ENCODE results near the gene UCP2. TPM values are rescaled to one million over a fixed set of nuclear protein-coding genes. Genes with fewer than 3 reads are reported as not detected.

Gene UCP2
- total and polyA plus RNA-seq, 10 of the 15 experiments (the other 5 are each of a cell fraction or from before 2014, with no cell fraction given), result 32.9 to 248 (median 154) TPM

DNA sequence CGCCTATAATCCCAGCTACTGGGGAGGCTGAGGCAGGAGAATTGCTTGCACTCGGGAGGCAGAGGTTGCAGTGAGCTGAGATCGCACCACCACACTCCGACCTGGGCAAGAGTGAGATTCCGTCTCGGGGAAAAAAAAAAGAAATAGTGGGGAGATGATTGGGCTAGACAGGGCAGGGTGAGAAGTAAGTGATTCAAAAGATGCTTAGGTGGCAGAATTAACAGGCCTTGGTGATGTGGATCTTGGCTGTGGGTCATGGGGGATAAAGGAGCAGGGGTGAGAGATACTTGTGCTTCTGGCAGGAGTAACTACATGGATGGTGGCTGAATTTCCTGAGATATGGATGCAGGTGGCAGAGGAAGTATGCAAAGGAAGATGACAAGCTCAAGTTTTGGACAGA, 39.4 kb upstream of the UCP2 start:
- Histone ChIP-seq H3K4me2 (ENCODE audit: control insufficient read depth, insufficient read depth) (no peak overlapping the region), H3K4me1 (ENCODE audit: control insufficient read depth, insufficient read depth, low read length) (peaks cover 21% of the 10 kb centered on the region), H3K27me3 (replicated peaks in 1 of 2; ENCODE audit: control insufficient read depth in 2 of 2, insufficient read depth in 2 of 2, low read length in 1 of 2) (no peaks in the 10 kb centered on the region), H4K20me1 (ENCODE audit: control insufficient read depth, insufficient read depth) (no peaks in the 10 kb centered on the region), H3K79me2 (ENCODE audit: control insufficient read depth, insufficient read depth, low read length) (no peaks in the 10 kb centered on the region), H3K9ac (ENCODE audit: control insufficient read depth, insufficient read depth, low read length) (no peak overlapping the region), H3K27ac (ENCODE audit: control insufficient read depth, insufficient read depth) (no peak overlapping the region), H3K9me3 (replicated peaks; ENCODE audit: control insufficient read depth, insufficient read depth, low read length) (no peaks in the 10 kb centered on the region), H3K36me3 (ENCODE audit: control insufficient read depth in 2 of 2, insufficient read depth in 2 of 2, low read length in 1 of 2) (peaks cover 0 to 1% of the 10 kb centered on the region in 2 experiments; a peak in 1 of 4 replicates), H2AFZ (ENCODE audit: control insufficient read depth, low read depth, low read length) (no peak overlapping the region), H3K4me3 (no peak overlapping the region)
- ChIA-PET POLR2A (interaction anchor here (0.9 to 1.2 kb wide), 2 partner anchors 31 to 39 kb away, joined by 3 to 4 read pairs; partner anchors contain the start of gene UCP2), CTCF (no interaction called here), RAD21 (ENCODE audit: unreplicated experiment) (no interaction called here), SMC1A (ENCODE audit: uncharacterized antibody, unreplicated experiment) (interaction anchor here (1.0 to 3.1 kb wide), 2 partner anchors 11 to 31 kb away, joined by 4 to 21 read pairs; no protein-coding TSS in a partner anchor)
- in situ Hi-C loops (cut with MboI), result no loop called here
- no peak for FAIRE-seq
- no TSS peak for BruUV-seq (replicated peaks)
- WGBS (ENCODE audit: insufficient coverage, insufficient replicate concordance, low lambda C conversion rate, missing lambda C conversion rate), result 97% methylated on average over 5 of the region's 6 CpGs
- TF ChIP-seq ASH2L (IDR thresholded peaks at IDR 0.05; ENCODE audit: borderline replicate concordance, low read depth) (no peak), BRCA1 (IDR thresholded peaks at IDR 0.05; ENCODE audit: low read depth, low read length) (no peak), NFYB (IDR thresholded peaks at IDR 0.05; ENCODE audit: insufficient read depth, low read depth, low read length) (no peak), GABPA (IDR thresholded peaks at IDR 0.05; ENCODE audit: low read depth) (no peak)
- TF ChIP-seq, protein P1, sequence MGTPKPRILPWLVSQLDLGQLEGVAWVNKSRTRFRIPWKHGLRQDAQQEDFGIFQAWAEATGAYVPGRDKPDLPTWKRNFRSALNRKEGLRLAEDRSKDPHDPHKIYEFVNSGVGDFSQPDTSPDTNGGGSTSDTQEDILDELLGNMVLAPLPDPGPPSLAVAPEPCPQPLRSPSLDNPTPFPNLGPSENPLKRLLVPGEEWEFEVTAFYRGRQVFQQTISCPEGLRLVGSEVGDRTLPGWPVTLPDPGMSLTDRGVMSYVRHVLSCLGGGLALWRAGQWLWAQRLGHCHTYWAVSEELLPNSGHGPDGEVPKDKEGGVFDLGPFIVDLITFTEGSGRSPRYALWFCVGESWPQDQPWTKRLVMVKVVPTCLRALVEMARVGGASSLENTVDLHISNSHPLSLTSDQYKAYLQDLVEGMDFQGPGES (IDR thresholded peaks at IDR 0.05), result no peak
- TF ChIP-seq, protein P2, sequence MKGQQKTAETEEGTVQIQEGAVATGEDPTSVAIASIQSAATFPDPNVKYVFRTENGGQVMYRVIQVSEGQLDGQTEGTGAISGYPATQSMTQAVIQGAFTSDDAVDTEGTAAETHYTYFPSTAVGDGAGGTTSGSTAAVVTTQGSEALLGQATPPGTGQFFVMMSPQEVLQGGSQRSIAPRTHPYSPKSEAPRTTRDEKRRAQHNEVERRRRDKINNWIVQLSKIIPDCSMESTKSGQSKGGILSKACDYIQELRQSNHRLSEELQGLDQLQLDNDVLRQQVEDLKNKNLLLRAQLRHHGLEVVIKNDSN (IDR thresholded peaks at IDR 0.05; ENCODE audit: borderline replicate concordance, extremely low read length, insufficient read depth, low read depth, low read length), result no peak
- TF ChIP-seq, protein P3, sequence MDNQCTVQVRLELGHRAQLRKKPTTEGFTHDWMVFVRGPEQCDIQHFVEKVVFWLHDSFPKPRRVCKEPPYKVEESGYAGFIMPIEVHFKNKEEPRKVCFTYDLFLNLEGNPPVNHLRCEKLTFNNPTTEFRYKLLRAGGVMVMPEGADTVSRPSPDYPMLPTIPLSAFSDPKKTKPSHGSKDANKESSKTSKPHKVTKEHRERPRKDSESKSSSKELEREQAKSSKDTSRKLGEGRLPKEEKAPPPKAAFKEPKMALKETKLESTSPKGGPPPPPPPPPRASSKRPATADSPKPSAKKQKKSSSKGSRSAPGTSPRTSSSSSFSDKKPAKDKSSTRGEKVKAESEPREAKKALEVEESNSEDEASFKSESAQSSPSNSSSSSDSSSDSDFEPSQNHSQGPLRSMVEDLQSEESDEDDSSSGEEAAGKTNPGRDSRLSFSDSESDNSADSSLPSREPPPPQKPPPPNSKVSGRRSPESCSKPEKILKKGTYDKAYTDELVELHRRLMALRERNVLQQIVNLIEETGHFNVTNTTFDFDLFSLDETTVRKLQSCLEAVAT (IDR thresholded peaks at IDR 0.05), result no peak
- TF ChIP-seq, protein P4, sequence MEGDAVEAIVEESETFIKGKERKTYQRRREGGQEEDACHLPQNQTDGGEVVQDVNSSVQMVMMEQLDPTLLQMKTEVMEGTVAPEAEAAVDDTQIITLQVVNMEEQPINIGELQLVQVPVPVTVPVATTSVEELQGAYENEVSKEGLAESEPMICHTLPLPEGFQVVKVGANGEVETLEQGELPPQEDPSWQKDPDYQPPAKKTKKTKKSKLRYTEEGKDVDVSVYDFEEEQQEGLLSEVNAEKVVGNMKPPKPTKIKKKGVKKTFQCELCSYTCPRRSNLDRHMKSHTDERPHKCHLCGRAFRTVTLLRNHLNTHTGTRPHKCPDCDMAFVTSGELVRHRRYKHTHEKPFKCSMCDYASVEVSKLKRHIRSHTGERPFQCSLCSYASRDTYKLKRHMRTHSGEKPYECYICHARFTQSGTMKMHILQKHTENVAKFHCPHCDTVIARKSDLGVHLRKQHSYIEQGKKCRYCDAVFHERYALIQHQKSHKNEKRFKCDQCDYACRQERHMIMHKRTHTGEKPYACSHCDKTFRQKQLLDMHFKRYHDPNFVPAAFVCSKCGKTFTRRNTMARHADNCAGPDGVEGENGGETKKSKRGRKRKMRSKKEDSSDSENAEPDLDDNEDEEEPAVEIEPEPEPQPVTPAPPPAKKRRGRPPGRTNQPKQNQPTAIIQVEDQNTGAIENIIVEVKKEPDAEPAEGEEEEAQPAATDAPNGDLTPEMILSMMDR (IDR thresholded peaks at IDR 0.05 in 2 of 3, conservative IDR thresholded peaks at IDR 0.05 in 1 of 3; ENCODE audit: control insufficient read depth in 2 of 3, extremely low read depth in 1 of 3, insufficient read depth in 1 of 3, low read depth in 3 of 3, low read length in 3 of 3), result no peak
- TF ChIP-seq, protein P5, sequence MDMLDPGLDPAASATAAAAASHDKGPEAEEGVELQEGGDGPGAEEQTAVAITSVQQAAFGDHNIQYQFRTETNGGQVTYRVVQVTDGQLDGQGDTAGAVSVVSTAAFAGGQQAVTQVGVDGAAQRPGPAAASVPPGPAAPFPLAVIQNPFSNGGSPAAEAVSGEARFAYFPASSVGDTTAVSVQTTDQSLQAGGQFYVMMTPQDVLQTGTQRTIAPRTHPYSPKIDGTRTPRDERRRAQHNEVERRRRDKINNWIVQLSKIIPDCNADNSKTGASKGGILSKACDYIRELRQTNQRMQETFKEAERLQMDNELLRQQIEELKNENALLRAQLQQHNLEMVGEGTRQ (IDR thresholded peaks at IDR 0.05; ENCODE audit: borderline replicate concordance, low read depth, low read length), result no peak
- ATAC-seq, result no peak
- DNase-seq (ENCODE audit: low read depth, low spot score), result no peak
- intact Hi-C loops (cut with micrococcal nuclease; ENCODE audit: unreplicated experiment), result loop anchor here (5.0 kb wide), 1 partner anchor 40 kb away; the partner anchor contains the start of gene UCP2

Data from GM12878 (cell line).